IMR-90 (cell line): ENCODE results near the gene EPB41L3. TPM values are rescaled to one million over a fixed set of nuclear protein-coding genes. Genes with fewer than 3 reads are reported as not detected.

ENCODE experiments used
- ATAC-seq: fragments of 200-7000 bp; cut with Tn5 transposase; 2 replicates; pipeline ENCODE4 v1.9.1; 2020; ENCODE audit warnings: low read depth, mild to moderate bottlenecking, moderate library complexity
- BruUV-seq: library from RNA; stranded (reverse); fragments of 400-500 nt; replicated peaks from 2 replicates; lab custom pipeline; 2021; lab: Mats Ljungman, UMichigan
- CTCF ChIA-PET: fragments of 300-600 bp; formaldehyde crosslinking; extraction: SDS; loops from one replicate; lab custom pipeline; 2021; ENCODE audit warnings: antibody characterized with exemption; lab: Yijun Ruan, JAX
- POLR2A ChIA-PET: fragments of 300-600 bp; sonication (Branson Sonifier 250); formaldehyde crosslinking; loops from one replicate; lab custom pipeline; 2022; ENCODE audit warnings: antibody characterized with exemption; ENCODE audit not compliant: unreplicated experiment; lab: Charles Lee
- DNase-seq: peaks from one replicate; pipeline ENCODE4 v3.0.0; 2013
- H2AFZ ChIP-seq: replicated peaks from 2 replicates; pipeline ENCODE3; 2013; ENCODE audit warnings: low read length, mild to moderate bottlenecking; ENCODE audit not compliant: poor library complexity
- H2AK5ac ChIP-seq: 2 replicates; pipeline ENCODE4 v1.6.1; 2013; ENCODE audit warnings: low read depth, low read length, inconsistent platforms
- H2AK9ac ChIP-seq: replicated peaks from 2 replicates; pipeline ENCODE3; 2013; ENCODE audit warnings: mild to moderate bottlenecking, low read depth, low read length, moderate library complexity; ENCODE audit not compliant: poor library complexity
- H2BK120ac ChIP-seq: 2 replicates; pipeline ENCODE4 v1.6.1; 2013; ENCODE audit warnings: low read depth, low read length, inconsistent platforms
- H2BK15ac ChIP-seq: 3 replicates; pipeline ENCODE4 v1.6.1; 2013; ENCODE audit warnings: low read depth, low read length, inconsistent platforms
- H2BK20ac ChIP-seq: 2 replicates; pipeline ENCODE4 v1.6.1; 2013; ENCODE audit warnings: low read depth, mild to moderate bottlenecking, inconsistent platforms, low read length, moderate library complexity
- H2BK5ac ChIP-seq: 2 replicates; pipeline ENCODE4 v1.6.1; 2013; ENCODE audit warnings: mild to moderate bottlenecking, low read depth, low read length, inconsistent platforms; ENCODE audit not compliant: poor library complexity, severe bottlenecking
- H3K14ac ChIP-seq: replicated peaks from 2 replicates; pipeline ENCODE4 v1.6.1; 2013; ENCODE audit warnings: low read depth, low read length, inconsistent platforms
- H3K18ac ChIP-seq: 2 replicates; pipeline ENCODE4 v1.6.1; 2013; ENCODE audit warnings: low read depth, low read length, control low read depth
- H3K23ac ChIP-seq: 2 replicates; pipeline ENCODE4 v1.6.1; 2013; ENCODE audit warnings: low read depth, low read length, inconsistent platforms
- H3K27ac ChIP-seq: 2 replicates; pipeline ENCODE4 v1.5.1; 2013; ENCODE audit warnings: mild to moderate bottlenecking, control low read depth, low read length; ENCODE audit not compliant: insufficient read depth
- H3K27me3 ChIP-seq: 2 replicates; pipeline ENCODE4 v1.6.1; 2013; ENCODE audit warnings: low read length; ENCODE audit not compliant: control insufficient read depth, insufficient read depth
- H3K36me3 ChIP-seq: 2 replicates; pipeline ENCODE4 v1.6.1; 2013; ENCODE audit warnings: low read length, mixed read lengths; ENCODE audit not compliant: control insufficient read depth, insufficient read depth
- H3K4ac ChIP-seq: 2 replicates; pipeline ENCODE4 v1.6.1; 2013; ENCODE audit warnings: low read depth, low read length, inconsistent platforms
- H3K4me1 ChIP-seq: 2 replicates; pipeline ENCODE4 v1.6.1; 2013; ENCODE audit warnings: low read length, mixed read lengths; ENCODE audit not compliant: control insufficient read depth, insufficient read depth
- H3K4me2 ChIP-seq: 2 replicates; pipeline ENCODE4 v1.6.1; 2013; ENCODE audit warnings: low read depth, mild to moderate bottlenecking, control low read depth, low read length, moderate library complexity
- H3K4me3 ChIP-seq: 2 replicates; pipeline ENCODE4 v1.5.1; 2013; ENCODE audit warnings: low read depth, mild to moderate bottlenecking, control low read depth, low read length, moderate library complexity; ENCODE audit not compliant: insufficient read depth
- H3K56ac ChIP-seq: 2 replicates; pipeline ENCODE4 v1.6.1; 2013; ENCODE audit warnings: low read length, inconsistent platforms; ENCODE audit not compliant: insufficient read depth; ENCODE audit errors: extremely low read depth
- H3K79me1 ChIP-seq, 2 experiments: 2 replicates each; pipeline ENCODE4 v1.6.1; 2013; ENCODE audit warnings: low read length in 2 of 2, inconsistent platforms in 1 of 2, low read depth in 1 of 2
- H3K9ac ChIP-seq: 2 replicates; pipeline ENCODE4 v1.6.1; 2013; ENCODE audit warnings: low read depth, low read length, control low read depth
- H3K9me1 ChIP-seq: 2 replicates; pipeline ENCODE4 v1.6.1; 2013; ENCODE audit warnings: low read length, inconsistent platforms; ENCODE audit not compliant: insufficient read depth
- H3K9me3 ChIP-seq: 2 replicates; pipeline ENCODE4 v1.6.1; 2013; ENCODE audit warnings: low read length; ENCODE audit not compliant: control insufficient read depth, insufficient read depth
- H4K20me1 ChIP-seq: 2 replicates; pipeline ENCODE4 v1.6.1; 2013; ENCODE audit warnings: low read length, inconsistent platforms; ENCODE audit not compliant: insufficient read depth
- H4K5ac ChIP-seq: 2 replicates; pipeline ENCODE4 v1.6.1; 2013; ENCODE audit warnings: mild to moderate bottlenecking, low read depth, low read length, control low read depth
- H4K8ac ChIP-seq, 2 experiments: 2 replicates each; pipeline ENCODE4 v1.6.1; 2013; ENCODE audit warnings: low read depth in 2 of 2, low read length in 2 of 2, control low read depth in 1 of 2, inconsistent platforms in 1 of 2
- H4K91ac ChIP-seq: 2 replicates; pipeline ENCODE4 v1.6.1; 2013; ENCODE audit warnings: low read depth, low read length, inconsistent platforms; ENCODE audit not compliant: insufficient read depth
- MAZ ChIP-seq: IDR thresholded peaks from 2 replicates; pipeline ENCODE4 v1.6.1; 2012; ENCODE audit warnings: low read depth, mild to moderate bottlenecking, low read length, improper control_type of control experiment, moderate library complexity, borderline replicate concordance
- WGBS, 2 experiments: methylation state at CpG; one replicate each; pipeline versions ENCODE4 v1.1.5 to v1.1.7; 2013; ENCODE audit warnings: missing lambda C conversion rate in 2 of 2; ENCODE audit not compliant: insufficient read length in 1 of 2; ENCODE audit errors: extremely low coverage in 2 of 2; 5-methylcytosine and 5-hydroxymethylcytosine counted together
- dilution Hi-C: fragments of 300-500 bp; cut with HindIII; formaldehyde crosslinking; loops from one replicate; pipeline ENCODE4 v1.14.3; 2018; ENCODE audit warnings: low sequenced_read_pairs; ENCODE audit not compliant: unreplicated experiment
- in situ Hi-C: fragments of 300-500 bp; cut with MboI; formaldehyde crosslinking; loops from 3 replicates; pipeline ENCODE4 v1.14.3; 2019; ENCODE audit warnings: low sequenced_read_pairs, inconsistent platforms, mixed read lengths
- intact Hi-C: fragments of 100-400 bp; cut with micrococcal nuclease; formaldehyde crosslinking; loops from 2 replicates; pipeline ENCODE4 v1.10.0; 2022
- polyA plus RNA-seq, 3 experiments: library from polyadenylated mRNA; depleted of rRNA; stranded (reverse); fragments of >200 nt; gene quantifications; 2 replicates each; pipeline ENCODE4 v1.2.3, GENCODE V29; 2012; ENCODE audit warnings: low replicate concordance in 1 of 3
- total RNA-seq: library from RNA; depleted of rRNA; stranded (reverse); fragments of >200 nt; gene quantifications from 2 replicates; pipeline ENCODE4 v1.2.3, GENCODE V29; 2012
- TF ChIP-seq, protein P1 (sequence below): conservative IDR thresholded peaks from 2 replicates; pipeline ENCODE4 v1.5.1; 2012; ENCODE audit warnings: mild to moderate bottlenecking, low read depth, low read length, improper control_type of control experiment

Gene EPB41L3
- total and polyA plus RNA-seq, 2 of the 4 experiments (the other 2 are of a cell fraction) = 36.6 to 70.3 TPM

DNA sequence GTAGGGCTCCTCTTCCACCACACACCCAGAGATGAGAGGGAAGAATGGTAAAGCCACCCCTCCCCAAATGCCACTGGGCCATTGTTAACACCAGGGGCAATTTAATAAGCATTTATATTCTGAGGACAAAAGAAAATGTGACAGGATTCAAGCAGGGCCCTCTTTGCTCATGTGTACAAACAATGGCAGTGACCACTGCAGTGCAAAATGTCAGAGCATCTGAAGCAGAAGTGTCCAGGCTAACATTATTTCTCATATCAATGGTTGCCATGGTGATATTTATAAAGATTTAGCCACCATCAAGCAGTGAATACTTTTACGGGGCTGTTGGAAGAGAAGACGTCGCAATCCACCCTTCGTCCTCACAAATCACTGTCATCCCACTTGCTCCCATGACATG lies 10.8 kb upstream of the EPB41L3 start:
- POLR2A ChIA-PET = no interaction called here
- no TSS peak for BruUV-seq
- CTCF ChIA-PET = interaction anchor here (0.6 kb wide), 1 partner anchor 19 kb away, joined by 5 read pairs; no protein-coding TSS in a partner anchor

More for the DNA sequence above, 10.8 kb upstream of the EPB41L3 start:
- no peak overlapping the region for H2BK20ac ChIP-seq
- H3K4me3 ChIP-seq = no peak overlapping the region
- no peak overlapping the region for H3K23ac ChIP-seq
- ATAC-seq = no peak
- no peak overlapping the region for H2BK5ac ChIP-seq
- H2AFZ ChIP-seq = no peak overlapping the region
- no peak overlapping the region for H3K14ac ChIP-seq
- in situ Hi-C loops = no loop called here
- no peak overlapping the region for H4K91ac ChIP-seq
- no peaks in the 10 kb centered on the region for H3K9me3 ChIP-seq
- H3K4me2 ChIP-seq = no peak overlapping the region
- H3K9ac ChIP-seq = no peak overlapping the region
- H3K36me3 ChIP-seq = no peaks in the 10 kb centered on the region
- no peak overlapping the region for H4K8ac ChIP-seq
- H2AK5ac ChIP-seq = no peak overlapping the region
- H4K20me1 ChIP-seq = no peaks in the 10 kb centered on the region
- H3K27me3 ChIP-seq = no peaks in the 10 kb centered on the region
- H3K9me1 ChIP-seq = 0 out of 2 replicates have a peak, but pooled peaks cover 3% of the 10 kb centered on the region
- no peak for TF ChIP-seq MAZ
- TF ChIP-seq, protein P1, sequence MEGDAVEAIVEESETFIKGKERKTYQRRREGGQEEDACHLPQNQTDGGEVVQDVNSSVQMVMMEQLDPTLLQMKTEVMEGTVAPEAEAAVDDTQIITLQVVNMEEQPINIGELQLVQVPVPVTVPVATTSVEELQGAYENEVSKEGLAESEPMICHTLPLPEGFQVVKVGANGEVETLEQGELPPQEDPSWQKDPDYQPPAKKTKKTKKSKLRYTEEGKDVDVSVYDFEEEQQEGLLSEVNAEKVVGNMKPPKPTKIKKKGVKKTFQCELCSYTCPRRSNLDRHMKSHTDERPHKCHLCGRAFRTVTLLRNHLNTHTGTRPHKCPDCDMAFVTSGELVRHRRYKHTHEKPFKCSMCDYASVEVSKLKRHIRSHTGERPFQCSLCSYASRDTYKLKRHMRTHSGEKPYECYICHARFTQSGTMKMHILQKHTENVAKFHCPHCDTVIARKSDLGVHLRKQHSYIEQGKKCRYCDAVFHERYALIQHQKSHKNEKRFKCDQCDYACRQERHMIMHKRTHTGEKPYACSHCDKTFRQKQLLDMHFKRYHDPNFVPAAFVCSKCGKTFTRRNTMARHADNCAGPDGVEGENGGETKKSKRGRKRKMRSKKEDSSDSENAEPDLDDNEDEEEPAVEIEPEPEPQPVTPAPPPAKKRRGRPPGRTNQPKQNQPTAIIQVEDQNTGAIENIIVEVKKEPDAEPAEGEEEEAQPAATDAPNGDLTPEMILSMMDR = no peak
- H3K18ac ChIP-seq = no peak overlapping the region
- DNase-seq = no peak
- no peaks in the 10 kb centered on the region for H3K4me1 ChIP-seq
- no peak overlapping the region for H3K27ac ChIP-seq
- no peak overlapping the region for H3K56ac ChIP-seq
- 80% methylated on average over 3 of the region's 4 CpGs; no CpG with 5 or more reads in 1 of the 2 experiments for WGBS, 2 experiments
- dilution Hi-C loops = no loop called here
- intact Hi-C loops = no loop called here
- H3K79me1 ChIP-seq = no peaks in the 10 kb centered on the region
- H4K5ac ChIP-seq = no peak overlapping the region
- no peak overlapping the region for H2BK120ac ChIP-seq
- H3K4ac ChIP-seq = no peak overlapping the region
- H2AK9ac ChIP-seq = no peak overlapping the region
- no peak overlapping the region for H2BK15ac ChIP-seq
